ENCODE measurements around the gene PCDHA8.

GRCh38 chr5:140801494-140801841 is 39.5 kb upstream of the PCDHA8 start:
- no peak for TF ChIP-seq POLR2AphosphoS5 (IDR thresholded peaks at IDR 0.05; ENCODE audit: low read depth, low read length)
- TF ChIP-seq POLR2A (IDR thresholded peaks at IDR 0.05; ENCODE audit: low read depth, low read length) = no peak
- no peak for TF ChIP-seq PAX5 (IDR thresholded peaks at IDR 0.05; ENCODE audit: insufficient read depth, low read length, severe bottlenecking)
